Right ventricle myocardium inferior (tissue), 1 donor: ENCODE data around the gene NAPEPLD. TPM values are rescaled to one million over a fixed set of nuclear protein-coding genes. Genes with fewer than 3 reads are reported as not detected.
"Not testable (repeated sequence)": the region's sequence is repeated elsewhere in the genome, so short reads cannot be mapped to it uniquely, and the experiment has no call there.

ENCODE experiments used
- ATAC-seq: fragments of 200-7000 bp; cut with Tn5 transposase; one replicate; pipeline ENCODE4 v1.9.1; 2020; ENCODE audit warnings: mild to moderate bottlenecking, moderate library complexity
- DNase-seq: peaks from one replicate; pipeline ENCODE4 v3.0.0; 2021; ENCODE audit errors: missing footprints
- intact Hi-C: fragments of 100-400 bp; cut with DNase I; formaldehyde crosslinking; loops from one replicate; pipeline ENCODE4 v1.11.0; 2022
- total RNA-seq: library from RNA; stranded (reverse); fragmentation: NEBNext Ultra II Directional; extraction: Animal tissue kit (Norgen Biotek cat#: 25700); gene quantifications from one replicate; pipeline ENCODE4 v1.2.1, GENCODE V29; 2021
- donor health status: DM: no; HTN: yes; CAD: no; lungs with severe emphysema.

The NAPEPLD gene
- total RNA-seq, 1 donor from 2014 or later, result 13.1 TPM

DNA sequence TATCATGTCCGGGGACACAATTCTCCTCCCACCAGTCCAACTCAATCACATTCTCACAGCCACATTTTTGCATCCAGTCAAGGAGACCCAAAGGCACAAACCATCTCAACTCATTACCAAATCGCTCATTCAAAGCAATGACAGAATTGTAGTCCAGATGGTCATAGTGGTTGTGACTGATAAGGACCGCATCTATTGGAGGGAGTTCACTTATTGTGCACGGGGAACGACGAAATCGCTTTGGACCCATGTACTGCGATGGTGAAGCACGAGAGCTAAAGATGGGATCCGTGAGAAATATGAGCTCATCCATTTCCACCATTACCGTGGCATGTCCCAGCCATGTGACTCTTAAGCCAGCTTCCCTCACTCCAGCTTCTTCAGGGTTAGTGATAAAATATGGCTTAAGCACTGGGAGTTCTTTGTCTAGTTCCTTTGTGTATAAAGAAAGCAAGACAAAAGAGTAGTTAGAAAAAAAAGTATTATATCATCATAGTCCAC is 29.1 kb downstream of the NAPEPLD start:
- no peak for DNase-seq
- intact Hi-C loops, result no loop called here
- ATAC-seq, result no peak

DNA sequence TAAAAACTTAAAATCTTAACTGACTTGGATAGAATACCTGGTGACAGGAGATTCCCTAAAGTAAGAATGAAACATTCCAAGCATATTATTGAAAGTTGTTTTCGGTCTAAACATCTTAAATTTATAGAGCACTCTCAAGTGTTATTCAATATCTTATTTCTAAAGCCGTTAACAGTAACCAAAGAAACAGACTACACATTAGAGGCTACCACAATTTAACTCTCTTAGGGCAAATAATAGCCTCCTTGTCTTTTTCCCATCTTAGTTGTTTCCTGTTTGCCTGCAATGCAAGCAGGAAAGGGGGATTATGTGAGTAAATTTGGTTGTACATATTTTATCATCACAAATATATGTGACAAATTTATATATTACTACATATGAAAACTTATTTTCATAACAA is 31.4 kb downstream of the NAPEPLD start:
- intact Hi-C loops, result no loop called here

DNA sequence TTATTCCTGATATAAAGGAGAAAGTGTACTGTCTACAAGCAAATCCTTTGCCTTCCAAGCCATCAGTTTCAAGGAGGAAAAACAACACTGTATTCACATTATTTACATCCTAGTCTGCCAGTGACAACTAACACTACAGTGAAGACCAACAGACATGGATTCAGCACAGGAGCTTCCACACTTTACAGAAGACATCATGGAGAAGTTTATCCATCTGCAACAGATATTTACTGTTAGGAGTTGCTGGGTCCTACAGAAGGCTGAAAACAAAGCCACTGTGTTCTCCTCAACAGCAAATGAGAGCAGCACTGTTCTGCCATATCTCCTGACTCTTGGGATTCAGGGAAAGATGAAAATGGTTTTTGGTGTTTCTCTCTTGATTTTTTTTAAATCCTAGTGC is 31.9 kb downstream of the NAPEPLD start:
- DNase-seq (no peak), ATAC-seq (no peak)
- intact Hi-C loops, result no loop called here

More for the DNA sequence above, 31.4 kb downstream of the NAPEPLD start:
- ATAC-seq (no peak), DNase-seq (no peak)

DNA sequence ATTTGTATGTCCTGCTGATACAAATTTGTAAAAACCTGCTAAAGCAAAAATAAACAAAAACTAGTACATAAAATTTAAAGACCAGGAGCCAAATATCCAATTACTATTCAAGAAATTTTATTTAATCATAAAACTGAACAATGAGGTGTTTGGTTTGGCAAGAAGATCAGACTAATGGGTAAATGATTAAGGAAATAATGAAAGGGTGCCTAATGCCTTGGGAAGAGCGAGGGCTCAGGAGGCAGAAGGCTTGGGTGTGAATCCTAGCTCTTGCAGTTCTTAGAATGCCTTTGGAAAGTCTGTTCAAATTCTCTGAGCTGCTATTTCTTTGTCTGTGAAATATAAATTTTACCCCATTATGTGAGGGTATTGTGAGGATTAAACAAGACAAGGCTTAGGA is 32.4 kb downstream of the NAPEPLD start:
- intact Hi-C loops, result no loop called here
- no peak for ATAC-seq
- DNase-seq, result no peak

DNA sequence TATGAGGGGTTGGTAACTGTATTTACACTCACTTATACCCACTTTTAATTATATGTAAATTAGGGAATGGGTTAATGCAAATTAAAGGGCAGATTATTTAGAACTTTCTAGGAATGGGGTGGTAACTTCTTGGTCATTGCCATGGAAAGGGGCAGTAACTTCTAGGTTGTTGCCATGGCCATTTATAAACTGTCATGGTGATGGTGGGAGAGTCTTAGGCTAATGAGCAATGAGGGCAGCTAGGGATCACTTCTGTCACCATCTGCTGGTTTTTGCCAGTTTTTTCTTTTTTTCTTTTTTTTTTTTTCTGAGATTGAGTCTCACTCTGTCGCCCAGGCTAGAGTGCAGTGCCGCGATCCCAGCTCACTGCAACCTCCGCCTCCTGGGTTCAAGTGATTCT is 33.1 kb downstream of the NAPEPLD start:
- intact Hi-C loops, result no loop called here
- ATAC-seq, result no peak
- no peak for DNase-seq

DNA sequence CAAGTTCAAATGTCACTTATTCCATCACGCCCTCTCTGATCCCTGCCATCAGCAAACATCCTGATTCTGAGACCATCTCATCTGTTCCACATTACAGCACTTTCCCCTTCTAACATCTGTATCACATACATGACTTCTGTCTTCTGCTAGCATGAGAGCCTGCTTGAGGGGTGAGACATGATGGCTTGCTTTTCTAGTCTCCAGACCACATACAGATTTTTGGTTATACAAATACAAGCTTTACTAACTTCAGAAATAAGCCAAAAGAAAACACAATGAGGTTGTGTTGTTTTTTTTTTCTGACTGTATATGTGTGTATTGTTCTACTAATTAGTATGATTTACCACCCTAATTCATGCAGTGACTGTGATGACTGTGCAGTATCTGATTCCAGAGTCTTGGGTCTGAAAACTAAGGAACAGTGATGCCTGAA is 34.3 kb downstream of the NAPEPLD start:
- no peak for DNase-seq
- intact Hi-C loops, result no loop called here
- ATAC-seq, result no peak

DNA sequence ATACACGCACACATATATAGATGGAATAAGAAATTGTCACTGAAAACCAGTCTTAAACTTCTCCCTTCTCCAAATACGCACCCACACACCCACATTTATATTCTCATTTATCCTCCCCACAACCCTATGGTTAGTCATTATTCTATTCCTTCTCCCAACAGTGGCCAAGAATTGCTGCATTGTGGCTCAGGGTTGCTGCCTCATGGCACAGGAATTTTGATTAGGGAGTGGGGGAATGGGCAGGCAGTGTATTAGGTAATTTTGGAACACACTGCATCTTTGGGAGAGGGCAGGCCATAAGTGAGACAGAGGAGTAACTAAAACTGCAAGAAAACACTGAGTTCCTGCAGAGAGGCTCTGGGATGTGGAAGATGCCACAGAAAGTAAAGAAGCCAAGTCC is 35.7 kb downstream of the NAPEPLD start:
- intact Hi-C loops, result no loop called here
- ATAC-seq (no peak), DNase-seq (no peak)

DNA sequence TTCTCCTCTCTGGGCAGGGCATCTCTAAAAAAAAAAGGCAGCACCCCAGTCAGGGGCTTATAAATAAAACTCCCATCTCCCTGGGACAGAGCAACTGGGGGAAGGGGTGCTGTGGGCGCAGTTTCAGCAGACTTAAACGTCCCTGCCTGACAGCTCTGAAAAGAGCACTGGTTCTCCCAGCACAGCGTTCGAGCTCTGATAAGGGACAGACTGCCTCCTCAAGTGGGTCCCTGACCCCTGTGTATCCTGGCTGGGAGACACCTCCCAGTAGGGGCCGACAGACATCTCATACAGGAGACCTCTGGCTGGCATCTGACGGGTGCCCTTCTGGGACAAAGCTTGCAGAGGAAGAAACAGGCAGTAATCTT is 42.2 kb downstream of the NAPEPLD start:
- ATAC-seq, intact Hi-C loops, DNase-seq: not testable (repeated sequence)

DNA sequence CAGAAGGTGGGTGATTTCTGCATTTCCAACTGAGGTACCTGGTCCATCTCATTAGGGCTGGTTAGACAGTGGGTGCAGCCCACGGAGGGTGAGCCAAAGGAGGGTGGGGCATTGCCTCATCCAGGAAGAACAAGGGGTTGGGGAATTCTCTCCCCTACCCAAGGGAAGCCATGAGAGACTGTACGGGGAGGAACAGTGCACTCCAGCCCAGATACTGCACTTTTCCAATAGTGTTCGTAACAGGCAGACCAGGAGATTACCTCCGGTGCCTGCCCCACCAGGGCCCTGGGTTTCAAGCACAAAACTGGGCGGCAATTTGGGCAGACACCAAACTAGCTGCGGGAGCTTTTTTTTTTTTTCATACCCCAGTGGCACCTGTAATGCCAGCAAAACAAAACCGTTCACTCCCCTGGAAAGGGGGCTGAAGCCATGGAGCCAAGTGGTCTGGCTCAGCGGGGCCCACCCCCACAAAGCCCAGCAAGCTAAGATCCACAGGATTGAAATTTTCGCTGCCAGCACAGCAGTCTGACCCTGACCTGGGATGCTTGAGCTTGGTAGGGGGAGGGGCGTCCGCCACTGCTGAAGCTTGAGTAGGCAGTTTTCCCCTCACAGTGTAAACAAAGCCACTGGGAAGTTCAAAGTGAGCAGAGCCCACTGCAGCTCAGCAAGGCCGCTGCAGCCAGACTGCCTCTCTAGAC is 42.7 kb downstream of the NAPEPLD start:
- ATAC-seq (no peak), DNase-seq (no peak)
- intact Hi-C loops, result no loop called here

DNA sequence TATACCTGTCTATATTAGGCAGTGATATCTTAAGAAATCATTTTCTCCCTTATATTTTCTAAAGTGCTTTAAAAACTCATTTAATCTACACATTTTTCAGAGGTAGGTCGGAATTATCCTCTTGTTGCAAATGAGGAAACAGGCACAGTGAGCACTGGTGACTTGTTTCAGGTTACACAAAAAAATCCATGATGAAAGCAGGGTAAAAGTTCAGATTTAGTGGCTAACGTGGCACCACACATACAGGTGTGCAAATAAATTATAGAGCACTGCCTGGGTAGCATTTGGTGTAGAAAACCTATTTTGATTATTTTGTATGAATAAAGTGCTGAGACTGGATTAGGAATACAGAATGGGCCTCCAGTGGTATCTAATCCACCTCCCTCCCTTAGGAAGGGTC is 47.4 kb downstream of the NAPEPLD start:
- intact Hi-C loops, result no loop called here
- DNase-seq (no peak), ATAC-seq (no peak)

DNA sequence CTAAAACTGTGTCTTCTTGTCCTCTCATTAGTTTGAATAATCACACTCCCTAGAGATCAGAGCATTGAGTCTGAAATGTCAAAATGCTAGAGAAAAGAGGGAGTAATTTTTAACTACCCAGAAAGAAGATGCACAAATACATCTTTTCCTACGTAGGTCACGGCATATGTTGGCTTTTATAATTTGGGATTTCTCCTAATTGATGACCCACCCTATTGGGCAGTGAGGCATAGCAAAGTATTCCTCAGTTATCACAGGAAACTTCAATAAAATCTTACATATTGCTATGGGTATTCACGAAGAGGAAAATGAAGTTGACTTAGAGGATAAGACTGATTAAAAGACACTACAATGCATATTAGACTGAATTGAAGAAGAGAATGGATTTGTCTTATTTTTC is 48.6 kb downstream of the NAPEPLD start:
- intact Hi-C loops, result no loop called here
- no peak for ATAC-seq

DNA sequence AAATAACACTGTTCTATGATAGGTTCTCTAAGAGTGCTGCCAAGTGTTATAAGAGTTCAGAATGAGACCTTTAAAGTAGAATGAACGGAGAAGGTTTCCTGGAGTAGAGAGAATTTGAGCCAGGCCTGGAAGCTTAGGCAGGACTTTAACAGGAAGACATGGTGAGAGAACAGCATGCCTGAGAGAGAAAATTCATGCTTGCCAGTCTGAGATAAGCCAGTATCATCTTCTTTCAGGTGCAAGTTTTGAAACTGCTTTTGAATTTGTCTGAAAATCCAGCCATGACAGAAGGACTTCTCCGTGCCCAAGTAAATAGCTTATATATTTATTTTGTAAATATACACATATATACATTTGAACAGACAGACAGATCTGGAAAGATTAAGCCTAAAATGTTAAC is 51.9 kb downstream of the NAPEPLD start:
- DNase-seq (no peak), ATAC-seq (no peak)
- intact Hi-C loops, result no loop called here

More for the DNA sequence above, 48.6 kb downstream of the NAPEPLD start:
- no peak for DNase-seq

DNA sequence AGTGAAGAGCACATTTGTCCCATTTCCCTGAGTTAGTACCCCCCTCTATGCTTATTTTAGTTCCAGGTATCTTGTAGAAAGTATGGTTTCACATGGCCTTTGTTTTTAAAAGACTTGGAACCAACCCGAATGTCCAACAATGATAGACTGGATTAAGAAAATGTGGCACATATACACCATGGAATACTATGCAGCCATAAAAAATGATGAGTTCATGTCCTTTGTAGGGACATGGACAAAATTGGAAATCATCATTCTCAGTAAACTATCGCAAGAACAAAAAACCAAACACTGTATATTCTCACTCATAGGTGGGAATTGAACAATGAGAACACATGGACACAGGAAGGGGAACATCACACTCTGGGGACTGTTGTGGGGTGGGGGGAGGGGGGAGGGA is 53.3 kb downstream of the NAPEPLD start:
- intact Hi-C loops, DNase-seq, ATAC-seq: not testable (repeated sequence)

DNA sequence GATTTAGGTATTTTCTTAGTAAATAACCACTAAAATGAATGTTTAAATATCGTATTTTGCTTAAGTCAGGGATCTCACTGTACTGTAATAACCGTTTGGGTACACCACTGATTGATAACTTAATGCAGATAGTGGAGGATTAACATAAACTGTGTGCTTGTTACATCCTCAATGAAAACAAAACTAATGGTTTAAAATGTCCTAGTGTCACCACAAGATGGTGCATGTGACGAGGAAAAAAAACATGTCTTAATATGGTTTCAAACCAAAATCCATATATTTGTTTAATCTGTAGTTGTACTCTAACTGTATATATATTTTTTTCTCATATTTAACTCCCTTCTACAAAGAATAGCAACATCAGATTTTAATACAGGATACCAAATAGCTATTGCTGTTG is 54.8 kb downstream of the NAPEPLD start:
- DNase-seq (no peak), ATAC-seq (no peak)
- intact Hi-C loops, result no loop called here

DNA sequence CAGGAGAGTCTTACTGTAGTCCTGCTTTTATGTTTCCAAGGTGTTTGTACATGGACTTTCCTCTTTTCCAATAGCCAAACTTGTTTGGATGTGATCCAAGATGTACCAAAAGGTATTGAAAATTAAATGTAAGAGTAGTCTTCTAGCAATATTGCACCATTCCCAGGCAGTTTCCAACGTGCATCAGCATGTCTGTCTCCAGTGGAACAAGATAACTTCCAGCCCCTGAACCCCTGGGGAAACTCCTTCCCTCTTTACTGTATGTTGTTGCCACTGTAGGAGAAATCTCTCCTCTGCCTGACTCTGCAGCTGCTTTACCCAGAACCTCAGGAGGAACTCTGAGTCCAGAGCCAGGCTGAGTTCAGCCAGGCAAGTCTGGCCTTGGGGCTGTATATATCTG is 55.5 kb downstream of the NAPEPLD start:
- intact Hi-C loops, result no loop called here
- no peak for ATAC-seq
- no peak for DNase-seq

DNA sequence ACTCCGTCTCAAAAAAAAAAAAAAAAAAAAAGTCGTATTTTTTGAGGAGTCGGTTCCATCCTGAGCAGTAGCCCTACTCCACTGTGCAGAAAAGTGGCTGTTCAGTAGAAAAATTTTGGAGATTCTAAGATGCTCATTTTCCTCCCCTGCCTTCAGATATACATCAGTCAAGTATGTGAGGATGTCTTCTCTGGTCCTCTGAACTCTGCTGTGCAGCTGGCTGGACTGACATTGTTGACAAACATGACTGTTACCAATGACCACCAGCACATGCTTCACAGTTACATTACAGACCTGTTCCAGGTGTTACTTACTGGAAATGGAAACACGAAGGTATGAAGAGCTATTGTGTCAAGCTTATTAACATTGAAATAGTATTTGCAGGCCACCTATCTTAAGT is 56.6 kb downstream of the NAPEPLD start:
- intact Hi-C loops, DNase-seq, ATAC-seq: not testable (repeated sequence)

DNA sequence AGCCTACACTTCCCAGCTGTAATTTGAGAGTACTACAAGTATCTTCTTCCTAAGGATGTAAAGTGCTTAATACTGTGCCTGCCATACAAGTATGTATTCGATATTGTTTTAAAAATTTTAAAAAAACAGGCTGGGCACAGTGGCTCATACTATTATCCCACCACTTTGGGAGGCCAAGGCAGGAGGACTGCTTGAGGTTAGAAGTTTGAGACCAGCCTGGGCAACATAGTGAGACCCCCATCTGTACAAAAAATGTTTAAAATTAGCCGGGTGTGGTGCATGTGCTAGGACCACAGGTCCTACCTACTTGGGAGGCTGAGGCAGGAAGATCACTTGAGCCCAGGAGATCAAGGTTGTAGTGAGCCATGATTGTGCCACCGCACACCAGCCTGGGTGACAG is 65.7 kb downstream of the NAPEPLD start:
- no peak for ATAC-seq
- intact Hi-C loops, result no loop called here

DNA sequence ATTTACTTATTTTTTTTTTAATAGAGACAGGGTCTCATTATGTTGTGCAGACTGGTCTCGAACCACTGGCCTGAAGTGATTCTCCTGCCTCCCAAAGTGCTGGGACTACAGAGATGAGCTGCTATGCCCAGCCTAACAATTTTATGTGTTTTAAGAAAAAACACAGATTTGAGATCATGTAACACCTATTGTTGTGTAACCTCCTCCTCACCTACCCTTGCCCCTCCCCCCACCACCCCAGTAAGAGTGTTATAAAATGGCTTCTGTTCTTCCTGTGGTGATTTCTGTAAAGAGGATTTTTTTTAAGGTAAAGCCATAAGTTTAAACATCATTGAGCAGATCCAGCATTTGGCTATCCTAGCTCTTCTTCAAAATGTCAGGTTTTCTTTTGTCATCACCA is 66.4 kb downstream of the NAPEPLD start:
- no peak for ATAC-seq
- no peak for DNase-seq
- intact Hi-C loops, result no loop called here

More for the DNA sequence above, 65.7 kb downstream of the NAPEPLD start:
- DNase-seq, result no peak

DNA sequence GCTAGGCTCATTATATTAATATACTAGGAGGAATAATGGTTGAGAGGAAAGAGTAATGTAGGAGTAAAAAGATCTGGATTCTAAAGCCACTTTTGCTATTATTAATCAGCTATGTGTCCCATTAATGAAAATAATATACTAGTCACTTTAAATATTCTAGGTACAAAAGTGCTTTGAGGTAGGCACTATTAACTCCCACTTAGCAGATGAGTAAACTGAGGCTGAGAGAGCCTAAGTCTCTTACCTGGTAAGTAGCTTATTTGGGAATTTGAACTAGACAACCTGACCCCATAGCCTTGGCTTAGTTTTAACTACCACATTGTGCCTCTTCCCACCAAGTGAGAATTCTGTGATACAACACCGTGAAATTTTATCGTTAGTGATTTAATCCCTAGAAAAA is 68.0 kb downstream of the NAPEPLD start:
- ATAC-seq (no peak), DNase-seq (no peak)
- intact Hi-C loops, result no loop called here

DNA sequence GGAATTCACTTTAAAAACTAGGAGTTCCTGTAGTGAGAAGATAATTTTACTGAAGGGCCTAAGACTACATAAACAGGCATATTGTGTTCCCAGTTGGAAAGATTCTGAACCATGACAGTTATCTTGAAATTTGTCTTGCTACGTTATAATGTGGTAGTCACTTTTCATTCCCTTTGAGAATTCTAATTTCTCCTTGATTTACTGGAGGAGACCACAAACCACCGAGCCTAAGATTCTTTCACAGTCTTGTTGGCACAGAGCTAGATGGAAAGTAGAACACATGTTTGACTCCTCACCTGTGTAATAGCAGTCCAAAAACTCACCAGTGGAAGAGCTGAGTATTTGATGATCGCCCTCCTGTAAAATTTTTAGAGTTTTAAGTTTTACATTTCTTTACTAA is 69.1 kb downstream of the NAPEPLD start:
- intact Hi-C loops, result no loop called here
- no peak for ATAC-seq
- no peak for DNase-seq

DNA sequence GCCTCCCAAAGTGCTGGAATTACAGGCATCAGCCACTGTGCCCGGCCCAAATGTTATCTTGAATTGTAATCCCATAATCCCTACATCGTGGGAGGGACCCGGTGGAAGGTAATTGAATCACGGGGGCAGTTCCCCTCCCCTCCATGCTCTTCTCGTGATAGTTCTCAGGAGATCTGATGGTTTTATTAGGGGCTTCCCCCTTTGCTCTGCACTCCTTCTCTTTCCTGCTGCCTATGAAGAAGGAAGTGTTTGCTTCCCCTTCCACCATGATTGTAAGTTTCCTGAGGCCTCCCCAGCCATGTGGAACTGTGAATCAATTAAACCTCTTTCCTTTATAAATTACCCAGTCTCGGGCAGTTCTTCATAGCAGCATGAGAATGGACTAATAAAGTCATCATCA is 70.7 kb downstream of the NAPEPLD start:
- intact Hi-C loops, result not testable (repeated sequence)

More for the DNA sequence above, 70.7 kb downstream of the NAPEPLD start:
- DNase-seq, ATAC-seq: not testable (repeated sequence)
